Measurements from ENCODE around the gene VDAC1.
"Not testable (repeated sequence)": the region's sequence is repeated elsewhere in the genome, so short reads cannot be mapped to it uniquely, and the experiment has no call there.

The VDAC1 gene

GRCh38 chr5:133941456-133942196 lies 63.1 kb downstream of the VDAC1 start:
- DNase-seq (ENCODE audit: low read depth), result no peak

GRCh38 chr5:133939668-133940067 lies 65.1 kb downstream of the VDAC1 start:
- no peak for DNase-seq (ENCODE audit: low read depth)

- no peak for DNase-seq (ENCODE audit: low read depth)
Observed at GRCh38 chr5:133938929-133939328, 65.8 kb downstream of the VDAC1 start.

- no peak for DNase-seq (ENCODE audit: low read depth)
Observed at GRCh38 chr5:133938039-133938821, 66.5 kb downstream of the VDAC1 start.

- DNase-seq (ENCODE audit: low read depth), result not testable (repeated sequence)
Observed at GRCh38 chr5:133937628-133938027, 67.1 kb downstream of the VDAC1 start.

GRCh38 chr5:133936651-133937015 lies 68.1 kb downstream of the VDAC1 start:
- DNase-seq (ENCODE audit: low read depth), result no peak

GRCh38 chr5:133935991-133936650 lies 68.7 kb downstream of the VDAC1 start:
- DNase-seq (ENCODE audit: low read depth), result not testable (repeated sequence)

GRCh38 chr5:133935667-133935940 lies 69.2 kb downstream of the VDAC1 start:
- DNase-seq (ENCODE audit: low read depth), result no peak

GRCh38 chr5:133934822-133935666 lies 69.7 kb downstream of the VDAC1 start:
- DNase-seq (ENCODE audit: low read depth), result no peak

GRCh38 chr5:133934311-133934710 lies 70.5 kb downstream of the VDAC1 start:
- no peak for DNase-seq (ENCODE audit: low read depth)

- no peak for DNase-seq (ENCODE audit: low read depth)
Observed at GRCh38 chr5:133933670-133934295, 71.0 kb downstream of the VDAC1 start.

- DNase-seq (ENCODE audit: low read depth), result no peak
Observed at GRCh38 chr5:133933169-133933509, 71.6 kb downstream of the VDAC1 start.

- DNase-seq (ENCODE audit: low read depth), result no peak
Observed at GRCh38 chr5:133932441-133933168, 72.2 kb downstream of the VDAC1 start.

- no peak for DNase-seq (ENCODE audit: low read depth)
Observed at GRCh38 chr5:133931546-133931945, 73.2 kb downstream of the VDAC1 start.

- DNase-seq (ENCODE audit: low read depth), result no peak
Observed at GRCh38 chr5:133930813-133931090, 74.0 kb downstream of the VDAC1 start.

GRCh38 chr5:133930061-133930812 lies 74.5 kb downstream of the VDAC1 start:
- peak; percentile 68 for DNase-seq (ENCODE audit: low read depth)

- DNase-seq (ENCODE audit: low read depth), result no peak
Observed at GRCh38 chr5:133928587-133929393, 76.0 kb downstream of the VDAC1 start.

- DNase-seq (ENCODE audit: low read depth), result peak; percentile 53
Observed at GRCh38 chr5:133927300-133928180, 77.2 kb downstream of the VDAC1 start.

Data from EH (cell line).